SU-DHL-6 (cell line): Measurements from ENCODE around the gene HCRTR1.

ENCODE experiments used
- CTCF ChIP-seq: fragments of 200-600 bp; sonication (generic); IDR thresholded peaks from one replicate; pipeline ENCODE4 v1.5.1; 2017; ENCODE audit warnings: antibody characterized with exemption, mild to moderate bottlenecking, low read length, moderate library complexity; ENCODE audit not compliant: insufficient read depth, poor library complexity, severe bottlenecking
- EZH2phosphoT487 ChIP-seq: fragments of 200-600 bp; sonication (generic), shearing (Covaris generic); conservative IDR thresholded peaks from 2 replicates; pipeline ENCODE4 v1.6.1; 2018; ENCODE audit warnings: mild to moderate bottlenecking, antibody characterized with exemption, low read length, moderate library complexity, mixed read lengths

- TF ChIP-seq CTCF (no peak), EZH2phosphoT487 (no peak)
Observed at GRCh38 chr1:31627930-31628559, 10.6 kb downstream of the HCRTR1 start.
